ENCODE data around the gene TMEM107. TPM values are rescaled to one million over a fixed set of nuclear protein-coding genes. Genes with fewer than 3 reads are reported as not detected.
A peak's percentile ranks its signal among the peaks of the same experiment; 100 is the strongest.

The TMEM107 gene
- total and polyA plus RNA-seq, 7 donors: 1.2 to 4.7 (median 1.9) TPM

DNA sequence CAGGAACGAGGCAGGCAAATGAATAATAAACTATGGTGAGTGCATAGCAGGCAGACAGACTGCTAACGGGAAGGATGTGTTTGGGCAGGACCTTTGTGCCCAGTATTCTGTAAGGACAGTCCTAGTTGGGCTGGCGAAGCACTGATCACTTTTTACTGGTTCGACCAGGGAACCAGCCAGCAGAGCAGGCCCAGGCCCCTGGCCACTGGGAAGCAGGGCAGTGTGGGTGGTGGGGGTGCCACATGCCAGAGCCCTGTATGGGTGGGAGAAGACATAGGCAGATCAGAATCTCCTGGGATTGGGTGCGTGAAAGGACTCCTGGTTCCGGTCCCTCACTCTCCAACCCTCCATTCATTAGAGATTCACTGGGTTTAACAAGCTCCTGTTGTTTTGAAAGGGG lies 9.4 kb downstream of the TMEM107 start:
- 89 to 95% (median 93%) methylated on average over 6 of the region's 6 CpGs for WGBS, 3 donors
- peaks cover 0 to under 1% of the 10 kb centered on the region in 2 donors for H3K36me3 ChIP-seq (ENCODE audit: insufficient read depth in 1 of 2, low read depth in 1 of 2)
- H3K27me3 ChIP-seq (ENCODE audit: insufficient read depth in 3 of 3, low read length in 2 of 3): no peaks in the 10 kb centered on the region
- intact Hi-C loops (cut with DNase I): loop anchor here in 1 of 2 donors (5.0 kb wide), 1 partner anchor 39 kb away; no protein-coding TSS in a partner anchor
- H3K4me1 ChIP-seq: peaks cover 19% of the 10 kb centered on the region
- TF ChIP-seq, protein P1, sequence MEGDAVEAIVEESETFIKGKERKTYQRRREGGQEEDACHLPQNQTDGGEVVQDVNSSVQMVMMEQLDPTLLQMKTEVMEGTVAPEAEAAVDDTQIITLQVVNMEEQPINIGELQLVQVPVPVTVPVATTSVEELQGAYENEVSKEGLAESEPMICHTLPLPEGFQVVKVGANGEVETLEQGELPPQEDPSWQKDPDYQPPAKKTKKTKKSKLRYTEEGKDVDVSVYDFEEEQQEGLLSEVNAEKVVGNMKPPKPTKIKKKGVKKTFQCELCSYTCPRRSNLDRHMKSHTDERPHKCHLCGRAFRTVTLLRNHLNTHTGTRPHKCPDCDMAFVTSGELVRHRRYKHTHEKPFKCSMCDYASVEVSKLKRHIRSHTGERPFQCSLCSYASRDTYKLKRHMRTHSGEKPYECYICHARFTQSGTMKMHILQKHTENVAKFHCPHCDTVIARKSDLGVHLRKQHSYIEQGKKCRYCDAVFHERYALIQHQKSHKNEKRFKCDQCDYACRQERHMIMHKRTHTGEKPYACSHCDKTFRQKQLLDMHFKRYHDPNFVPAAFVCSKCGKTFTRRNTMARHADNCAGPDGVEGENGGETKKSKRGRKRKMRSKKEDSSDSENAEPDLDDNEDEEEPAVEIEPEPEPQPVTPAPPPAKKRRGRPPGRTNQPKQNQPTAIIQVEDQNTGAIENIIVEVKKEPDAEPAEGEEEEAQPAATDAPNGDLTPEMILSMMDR (IDR thresholded peaks at IDR 0.05): no peak
- H3K9me3 ChIP-seq: no peaks in the 10 kb centered on the region
- DNase-seq: no peak
- H3K27ac ChIP-seq: no peak overlapping the region
- no peak for ATAC-seq
- H3K4me3 ChIP-seq: no peak overlapping the region

DNA sequence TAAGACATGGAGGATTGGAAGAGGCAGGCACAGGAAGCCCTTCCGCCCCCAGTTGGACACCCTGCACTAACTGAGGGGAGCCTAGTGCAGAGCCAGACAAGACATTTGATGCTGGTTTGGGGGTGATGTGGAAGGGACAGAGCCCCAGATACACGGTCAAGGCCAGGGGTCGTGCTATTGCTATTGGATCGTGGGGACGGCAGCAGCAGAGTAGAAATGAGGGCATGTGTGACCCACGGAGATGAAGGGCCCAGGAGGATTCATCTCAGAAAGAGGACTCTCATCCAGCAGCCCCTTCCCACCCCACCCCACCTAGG lies 11.4 kb downstream of the TMEM107 start:
- ATAC-seq (no peak), DNase-seq (peak in 1 of 2 donors; percentile 12)
- intact Hi-C loops (cut with DNase I): loop anchor here in 1 of 2 donors (5.0 kb wide), 1 partner anchor 37 kb away; no protein-coding TSS in a partner anchor
- Histone ChIP-seq H3K27me3 (ENCODE audit: insufficient read depth in 3 of 3, low read length in 2 of 3) (no peaks in the 10 kb centered on the region), H3K36me3 (ENCODE audit: insufficient read depth in 1 of 2, low read depth in 1 of 2) (peaks cover 0 to 19% of the 10 kb centered on the region in 2 donors), H3K27ac (peak overlapping the region; percentile 100), H3K4me3 (peak overlapping the region; percentile 99), H3K9me3 (no peaks in the 10 kb centered on the region), H3K4me1 (peaks cover 30% of the 10 kb centered on the region)
- 49 to 57% (median 55%) methylated on average over 6 of the region's 6 CpGs for WGBS, 3 donors
- TF ChIP-seq, protein P1 (IDR thresholded peaks at IDR 0.05): no peak

DNA sequence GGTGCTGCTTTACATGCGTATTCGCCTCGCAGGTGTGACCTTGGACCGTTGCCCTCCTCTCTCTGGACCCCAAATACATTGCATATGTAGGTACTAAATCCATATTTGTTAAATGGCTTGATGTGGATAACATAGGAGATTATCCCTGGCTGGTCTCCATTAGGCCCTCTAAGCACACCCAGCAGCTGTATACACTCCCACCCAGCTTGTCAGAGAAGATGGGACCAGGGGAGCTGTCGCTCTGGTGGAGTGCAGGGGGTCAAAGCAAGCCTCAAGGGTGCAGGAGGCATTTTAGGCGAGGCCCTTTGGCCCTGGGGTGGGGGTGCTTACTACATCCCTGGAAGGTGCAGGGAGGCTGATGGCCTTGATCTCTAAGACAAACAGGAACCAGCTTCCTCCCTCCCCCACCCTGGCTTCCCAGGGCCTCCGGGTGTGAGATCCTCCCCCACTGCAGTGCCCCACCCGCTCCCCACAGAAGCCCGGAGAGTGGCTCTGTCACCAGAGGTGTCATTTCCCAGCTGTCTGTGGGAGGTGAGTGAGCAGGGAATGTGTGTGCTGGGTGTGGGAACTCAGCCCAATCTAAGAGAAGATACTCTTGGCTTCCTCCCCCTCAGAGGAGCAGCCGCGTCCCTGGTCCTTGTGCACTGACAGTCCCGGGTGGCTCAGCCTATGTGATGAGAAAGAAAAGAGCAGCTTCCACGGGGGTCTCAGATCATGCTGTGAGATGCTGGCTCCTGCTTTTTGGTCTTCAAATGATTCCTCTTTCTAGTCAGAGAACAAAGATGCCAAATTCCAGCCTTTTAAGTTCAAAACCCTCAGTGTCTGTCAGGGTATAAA lies 12.0 kb downstream of the TMEM107 start:
- Histone ChIP-seq H3K9me3 (no peaks in the 10 kb centered on the region), H3K27me3 (ENCODE audit: insufficient read depth in 3 of 3, low read length in 2 of 3) (no peaks in the 10 kb centered on the region), H3K4me1 (peaks cover 30% of the 10 kb centered on the region), H3K36me3 (ENCODE audit: insufficient read depth in 1 of 2, low read depth in 1 of 2) (peaks cover 0 to 24% of the 10 kb centered on the region in 2 donors), H3K27ac (peak overlapping the region; percentile 100), H3K4me3 (peak overlapping the region; percentile 99)
- 8 to 18% (median 9%) methylated on average over 13 of the region's 13 CpGs for WGBS, 3 donors
- DNase-seq (peak; percentile 85 to 91), ATAC-seq (peak; percentile 80 to 89 (median 86))
- intact Hi-C loops (cut with DNase I): no loop called here
- TF ChIP-seq, protein P1 (IDR thresholded peaks at IDR 0.05): no peak

DNA sequence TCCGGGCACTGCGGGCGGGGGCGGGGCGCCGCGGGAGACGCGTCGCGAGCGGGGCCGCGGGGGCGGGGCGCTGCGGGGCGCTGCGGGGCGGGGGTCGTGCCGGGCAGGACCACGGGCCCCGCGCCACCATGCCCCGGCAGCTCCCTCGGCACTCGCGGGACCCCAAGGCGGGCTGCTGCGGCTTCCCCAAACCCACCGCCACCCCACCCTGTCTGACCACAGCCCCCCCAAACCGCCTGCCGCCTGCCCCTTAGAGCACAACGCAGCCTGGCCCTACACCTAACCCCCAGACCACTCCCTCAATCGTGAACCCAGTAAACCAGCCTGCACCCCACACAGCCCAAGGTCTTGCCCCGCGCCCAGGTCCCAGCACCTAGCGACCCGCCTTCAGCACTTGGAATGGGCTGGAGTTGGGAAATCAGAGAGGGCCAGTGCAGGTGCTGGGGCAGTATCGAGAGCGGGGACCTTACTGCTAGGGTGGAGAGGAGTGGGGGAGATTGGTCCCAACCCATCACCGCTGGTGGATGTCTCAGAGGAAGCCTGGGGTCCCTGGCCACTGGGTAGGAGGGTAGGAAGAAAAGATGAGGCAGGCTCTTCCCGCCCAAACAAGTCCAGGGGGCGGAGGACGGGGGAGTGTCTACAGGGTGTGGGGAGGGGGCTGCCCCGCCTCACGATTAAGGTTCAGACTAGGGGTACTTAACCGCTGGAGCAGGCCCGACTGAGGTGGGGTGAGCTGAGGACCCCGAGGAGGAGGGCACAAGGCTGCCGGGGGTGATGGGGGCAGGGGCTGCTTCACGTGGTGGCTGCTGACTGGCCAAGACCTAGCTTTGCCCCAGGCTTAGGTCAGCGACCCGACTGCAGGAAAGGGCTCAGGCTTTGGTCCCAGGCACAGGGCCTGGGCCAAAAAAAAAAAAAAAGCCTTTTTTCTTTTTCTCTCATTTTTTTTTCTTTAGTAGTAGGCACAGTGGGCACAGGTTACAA lies 12.9 kb downstream of the TMEM107 start:
- intact Hi-C loops (cut with DNase I): no loop called here
- Histone ChIP-seq H3K27me3 (ENCODE audit: insufficient read depth in 3 of 3, low read length in 2 of 3) (no peaks in the 10 kb centered on the region), H3K9me3 (no peaks in the 10 kb centered on the region), H3K4me1 (peaks cover 34% of the 10 kb centered on the region), H3K36me3 (ENCODE audit: insufficient read depth in 1 of 2, low read depth in 1 of 2) (peaks cover 0 to 26% of the 10 kb centered on the region in 2 donors), H3K4me3 (peak overlapping the region; percentile 99), H3K27ac (peak overlapping the region; percentile 100)
- 6 to 18% (median 9%) methylated on average over 28 to 55 of the region's 55 CpGs for WGBS, 3 donors
- DNase-seq: peak; percentile 35 to 64
- ATAC-seq: peak; percentile 3 to 19 (median 10)
- TF ChIP-seq, protein P1 (IDR thresholded peaks at IDR 0.05): no peak

Measured in psoas muscle (tissue), 8 donors.